HG03442 (cell line): ENCODE measurements around the gene ACSS1.

Experiments used
- ATAC-seq: cut with Tn5 transposase; IDR thresholded peaks from one replicate; pipeline ENCODE4 v1.9.1; 2021; ENCODE audit warnings: mild to moderate bottlenecking, moderate library complexity; ENCODE audit not compliant: unreplicated experiment

ACSS1 gene

GRCh38 chr20:25033265-25033923 lies 24.5 kb downstream of the ACSS1 start:
- ATAC-seq = no peak

GRCh38 chr20:25032478-25033264 lies 25.3 kb downstream of the ACSS1 start:
- ATAC-seq = no peak

DNA sequence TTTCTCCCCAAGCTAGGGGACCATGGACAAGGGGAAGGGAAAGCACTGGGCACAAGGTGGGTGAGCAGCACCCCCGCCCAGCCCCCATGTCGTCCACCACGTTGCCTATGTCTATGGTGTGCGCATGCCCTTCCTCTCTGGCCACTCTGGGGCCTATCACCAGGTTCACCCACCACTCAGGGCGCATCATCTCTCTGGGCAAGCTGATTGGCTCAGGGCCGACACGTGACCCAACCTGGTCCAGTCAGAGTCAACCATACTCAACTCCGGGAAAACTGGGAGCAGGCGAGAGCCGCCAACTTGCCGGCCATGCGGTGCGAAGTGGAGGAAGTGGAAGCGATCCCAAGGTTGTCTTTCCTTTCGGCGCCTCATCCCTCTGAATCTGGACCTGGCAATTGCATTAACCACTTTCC lies 25.9 kb downstream of the ACSS1 start:
- no peak for ATAC-seq

- no peak for ATAC-seq
Measured at GRCh38 chr20:25031241-25031640, 26.7 kb downstream of the ACSS1 start.

GRCh38 chr20:25030649-25031207 lies 27.2 kb downstream of the ACSS1 start:
- no peak for ATAC-seq

GRCh38 chr20:25030007-25030648 lies 27.8 kb downstream of the ACSS1 start:
- no peak for ATAC-seq

- ATAC-seq = no peak
Measured at GRCh38 chr20:25025986-25026605, 31.8 kb downstream of the ACSS1 start.

DNA sequence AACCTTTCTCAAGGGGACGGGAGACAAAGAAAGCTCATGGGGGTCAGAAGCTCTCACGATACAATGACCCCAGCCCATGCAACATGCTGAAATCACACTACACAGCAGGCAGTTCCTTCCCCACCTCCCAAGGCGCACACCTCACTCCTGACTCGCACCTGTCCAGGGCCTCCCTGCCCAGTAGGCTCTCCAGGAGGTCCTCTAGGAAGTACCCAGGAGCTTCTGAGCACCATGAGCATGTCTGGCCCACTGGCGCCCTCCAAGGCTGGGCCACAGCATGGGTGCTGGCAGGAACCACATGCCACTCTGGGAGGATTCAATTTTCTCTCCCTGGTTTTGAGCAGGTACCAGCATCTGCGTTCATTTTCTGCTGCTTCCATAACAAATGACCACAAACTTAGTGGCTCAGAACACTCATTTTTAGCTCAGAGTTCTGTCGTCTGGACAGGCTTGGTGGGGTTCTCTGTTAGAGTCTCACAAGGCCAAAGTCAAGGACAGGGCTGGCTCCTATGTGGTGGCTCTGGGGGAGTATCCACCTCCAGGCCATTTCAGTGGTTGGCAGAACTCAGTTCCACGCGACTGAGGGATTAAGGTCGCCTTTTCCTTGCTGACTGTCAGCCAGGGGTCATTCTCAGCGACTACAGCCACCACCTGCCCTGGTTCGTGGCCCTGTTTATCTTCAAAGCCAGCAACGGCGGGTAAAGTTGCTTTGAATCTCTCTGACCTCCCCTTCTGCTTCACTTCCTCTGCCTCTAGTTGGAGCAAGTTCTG lies 32.7 kb downstream of the ACSS1 start:
- ATAC-seq = no peak

DNA sequence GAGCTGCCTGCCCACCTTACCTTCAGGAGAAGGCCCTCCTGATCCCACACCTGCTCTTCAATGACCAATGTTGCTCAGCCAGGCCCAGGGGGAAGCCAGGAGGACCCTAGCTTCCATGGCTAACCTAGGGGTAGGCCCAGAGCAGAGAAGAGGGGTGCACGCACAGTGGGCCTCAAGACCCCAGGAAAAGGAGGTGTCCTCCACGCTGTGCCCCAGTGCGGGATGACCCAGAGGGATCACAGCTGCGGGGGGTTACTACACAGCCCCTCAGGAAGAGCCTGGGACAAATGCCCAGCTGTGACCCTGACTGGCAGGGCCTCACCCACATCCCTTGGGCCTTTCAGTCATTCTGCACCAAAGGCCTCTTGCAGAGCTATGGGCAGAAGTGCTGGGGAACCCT lies 33.8 kb downstream of the ACSS1 start:
- ATAC-seq = no peak

DNA sequence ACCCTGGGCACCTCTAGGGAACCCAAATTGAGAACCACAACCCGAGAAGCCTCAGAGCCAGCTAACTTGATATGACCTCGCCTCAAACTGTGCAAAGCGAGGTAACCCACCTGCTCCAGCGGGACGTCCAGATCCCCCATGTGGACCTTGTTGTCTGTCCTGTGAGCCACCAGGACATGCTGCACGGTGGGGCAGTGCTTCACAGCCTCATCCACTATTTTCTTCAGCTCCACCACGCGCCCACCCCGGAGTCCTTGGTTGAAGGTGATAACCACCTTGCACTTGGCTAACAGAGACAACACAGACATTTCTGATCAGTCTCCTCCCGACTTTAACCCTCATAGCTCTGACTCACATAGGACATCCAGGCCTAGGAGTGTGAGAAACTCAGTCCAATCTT lies 34.6 kb downstream of the ACSS1 start:
- ATAC-seq = no peak

DNA sequence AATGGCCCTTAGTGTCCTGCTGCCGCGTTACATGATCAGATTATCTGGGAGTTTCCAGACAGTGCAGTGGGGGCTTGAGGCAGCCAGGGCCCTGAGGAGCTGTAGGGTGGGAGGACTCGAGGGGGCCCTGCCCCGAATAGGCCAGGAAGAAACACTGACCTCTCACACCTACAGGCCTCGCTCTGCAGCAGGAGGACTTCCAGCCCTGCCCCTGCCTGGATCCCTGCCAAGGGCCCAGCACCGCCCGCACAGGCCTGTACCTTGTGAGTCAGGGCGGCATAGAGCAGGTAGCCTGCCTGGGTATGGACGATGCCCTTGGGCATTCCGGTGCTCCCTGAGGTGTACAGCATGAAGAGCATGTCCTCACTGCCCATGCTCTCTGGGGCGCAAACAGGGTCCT lies 35.3 kb downstream of the ACSS1 start:
- no peak for ATAC-seq

DNA sequence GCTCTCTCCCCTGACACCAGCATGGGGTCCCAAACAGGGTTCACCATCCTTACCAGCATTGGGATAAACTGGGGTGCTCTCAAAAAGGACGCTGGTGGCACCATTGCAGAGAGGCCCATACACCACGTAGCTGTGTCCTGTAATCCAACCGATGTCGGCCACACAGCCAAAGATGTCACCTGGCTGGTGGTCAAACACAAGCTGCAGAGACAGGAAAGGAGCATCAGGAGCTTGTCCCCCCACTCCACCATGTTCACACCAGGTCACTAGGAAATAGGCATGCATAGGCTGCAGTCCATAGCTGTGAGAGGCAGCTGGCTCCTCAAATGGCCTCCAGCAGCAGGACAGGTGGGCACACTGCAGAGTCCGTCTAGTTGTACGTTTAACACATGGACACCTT lies 36.6 kb downstream of the ACSS1 start:
- ATAC-seq = no peak

- no peak for ATAC-seq
Measured at GRCh38 chr20:25020901-25021301, 37.0 kb downstream of the ACSS1 start.

DNA sequence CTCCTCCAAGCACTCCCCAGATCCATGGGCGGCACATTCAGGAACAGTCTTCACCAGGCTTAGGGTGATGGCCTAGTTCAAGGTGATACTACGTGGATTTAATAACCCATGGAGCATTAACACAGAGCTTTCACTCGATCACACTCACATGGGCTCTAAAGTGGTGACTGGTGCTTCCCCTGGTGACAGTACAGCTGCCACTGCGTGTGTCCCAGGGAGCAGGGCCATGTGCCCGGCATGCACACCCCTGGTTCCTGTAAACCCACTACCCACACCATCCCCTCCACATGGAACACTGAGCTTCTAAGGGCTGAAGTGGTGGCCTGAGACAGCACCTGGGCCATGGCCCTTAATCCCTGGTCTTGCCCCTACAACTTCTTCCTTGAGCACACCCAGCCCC lies 37.6 kb downstream of the ACSS1 start:
- ATAC-seq = no peak

DNA sequence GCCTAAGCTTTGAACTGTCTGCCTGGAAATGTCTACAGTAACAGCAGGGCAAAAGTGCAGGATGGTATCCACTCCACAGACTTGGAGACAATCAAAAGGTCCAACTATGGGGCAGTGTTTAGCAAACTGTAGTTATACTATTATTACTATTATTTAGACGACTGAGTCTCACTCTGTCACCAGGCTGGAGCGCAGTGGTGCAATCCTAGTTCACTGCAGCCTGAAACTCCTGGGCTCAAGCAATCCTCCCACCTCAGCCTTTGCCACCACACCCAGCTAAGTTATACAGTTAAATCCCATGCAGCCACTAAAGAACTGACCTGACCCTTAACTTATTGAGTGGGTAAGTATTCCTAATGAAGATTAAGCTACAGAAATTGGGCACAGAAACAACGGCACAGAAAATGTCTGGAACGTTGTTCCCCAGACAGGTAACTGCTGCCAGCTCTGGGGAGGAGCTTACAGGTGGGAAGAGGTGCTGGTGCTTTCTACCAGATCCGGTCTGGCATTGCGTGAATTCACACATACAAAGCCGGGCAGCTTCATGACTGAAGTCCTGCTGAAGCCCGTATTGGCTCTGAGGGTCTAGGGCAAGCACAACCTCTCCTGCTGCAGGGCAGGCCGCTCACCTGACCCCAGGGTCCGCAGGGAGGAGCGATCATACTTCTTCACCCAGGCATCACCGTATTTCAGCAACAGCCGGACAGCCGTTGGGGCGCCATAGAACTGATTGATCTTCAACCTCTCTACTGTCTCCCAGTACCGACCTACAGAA lies 38.4 kb downstream of the ACSS1 start:
- ATAC-seq = no peak

GRCh38 chr20:25018841-25019240 lies 39.1 kb downstream of the ACSS1 start:
- ATAC-seq = no peak

GRCh38 chr20:25018425-25018824 lies 39.5 kb downstream of the ACSS1 start:
- ATAC-seq = no peak

- no peak for ATAC-seq
Measured at GRCh38 chr20:25017257-25017803, 40.6 kb downstream of the ACSS1 start.

DNA sequence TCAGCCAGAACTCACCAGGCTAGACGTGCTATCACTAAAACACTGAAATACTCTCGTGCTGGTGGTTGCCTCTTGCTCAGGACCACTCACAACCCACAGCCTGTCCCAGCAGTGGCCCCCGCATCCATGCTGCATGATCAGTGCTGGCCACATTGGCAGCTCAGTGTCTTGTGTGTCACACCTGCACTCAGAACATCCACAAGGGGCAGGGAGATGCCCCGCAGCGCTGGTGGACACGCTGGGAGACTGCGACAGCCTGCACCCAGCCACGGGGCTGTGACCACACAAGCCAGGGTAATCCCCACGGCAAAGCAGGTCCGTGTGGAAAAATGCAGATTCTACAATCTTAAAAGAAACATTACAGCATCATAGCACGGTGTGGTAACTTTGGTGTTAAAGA lies 41.5 kb downstream of the ACSS1 start:
- ATAC-seq = no peak

GRCh38 chr20:25015986-25016385 lies 42.0 kb downstream of the ACSS1 start:
- peak; percentile 49 for ATAC-seq
